Astrocyte (in vitro differentiated cells and primary cell): ENCODE results near the gene CRBN.

Source experiments
- EZH2 ChIP-seq: IDR thresholded peaks from 2 replicates; pipeline ENCODE4 v1.6.1; 2012; ENCODE audit warnings: mild to moderate bottlenecking, low read length, inconsistent platforms; ENCODE audit not compliant: insufficient read depth
- TF ChIP-seq, protein P1 (sequence below): IDR thresholded peaks from 2 replicates; pipeline ENCODE4 v1.5.1; 2011; ENCODE audit warnings: low read depth, mild to moderate bottlenecking, inconsistent platforms, low read length, moderate library complexity; ENCODE audit not compliant: insufficient read depth

DNA sequence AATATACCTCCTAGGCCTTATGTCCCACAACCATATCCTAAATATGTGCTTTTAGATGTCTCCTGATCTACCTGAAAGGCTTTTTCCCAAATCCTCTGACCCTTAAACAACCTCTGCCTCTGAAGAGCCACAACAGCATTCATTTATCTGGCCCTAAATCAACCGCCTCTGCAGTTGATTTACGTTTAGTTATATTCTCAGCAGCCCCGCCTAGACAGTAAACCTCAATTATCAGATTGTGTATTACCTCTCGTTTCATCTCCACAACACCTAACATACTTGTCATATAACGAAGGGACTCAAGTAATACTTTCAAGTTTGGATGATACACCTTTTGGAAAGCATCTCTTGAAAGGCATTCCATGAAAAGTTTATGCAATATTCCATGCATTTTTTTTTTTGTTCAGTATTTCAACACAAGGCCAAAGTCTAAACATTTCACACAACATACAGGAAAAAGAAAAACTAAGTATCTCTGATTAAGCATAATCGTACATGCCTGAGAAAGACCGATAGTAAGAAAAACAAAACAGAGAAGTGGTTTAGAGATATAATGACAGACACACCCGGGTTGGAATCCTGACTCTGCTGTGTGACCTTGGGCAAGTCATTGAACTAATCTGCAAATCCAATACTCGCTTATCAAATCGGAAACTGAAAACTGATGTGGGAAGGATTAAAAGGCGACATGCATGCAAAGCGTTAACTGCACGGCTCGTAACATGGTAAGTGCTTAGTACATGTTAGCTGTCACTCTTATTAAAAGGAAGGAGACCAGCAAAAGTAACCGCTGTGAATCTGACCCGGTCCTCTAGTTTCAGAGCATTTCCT is 778 bp downstream of the CRBN start:
- TF ChIP-seq, protein P1, sequence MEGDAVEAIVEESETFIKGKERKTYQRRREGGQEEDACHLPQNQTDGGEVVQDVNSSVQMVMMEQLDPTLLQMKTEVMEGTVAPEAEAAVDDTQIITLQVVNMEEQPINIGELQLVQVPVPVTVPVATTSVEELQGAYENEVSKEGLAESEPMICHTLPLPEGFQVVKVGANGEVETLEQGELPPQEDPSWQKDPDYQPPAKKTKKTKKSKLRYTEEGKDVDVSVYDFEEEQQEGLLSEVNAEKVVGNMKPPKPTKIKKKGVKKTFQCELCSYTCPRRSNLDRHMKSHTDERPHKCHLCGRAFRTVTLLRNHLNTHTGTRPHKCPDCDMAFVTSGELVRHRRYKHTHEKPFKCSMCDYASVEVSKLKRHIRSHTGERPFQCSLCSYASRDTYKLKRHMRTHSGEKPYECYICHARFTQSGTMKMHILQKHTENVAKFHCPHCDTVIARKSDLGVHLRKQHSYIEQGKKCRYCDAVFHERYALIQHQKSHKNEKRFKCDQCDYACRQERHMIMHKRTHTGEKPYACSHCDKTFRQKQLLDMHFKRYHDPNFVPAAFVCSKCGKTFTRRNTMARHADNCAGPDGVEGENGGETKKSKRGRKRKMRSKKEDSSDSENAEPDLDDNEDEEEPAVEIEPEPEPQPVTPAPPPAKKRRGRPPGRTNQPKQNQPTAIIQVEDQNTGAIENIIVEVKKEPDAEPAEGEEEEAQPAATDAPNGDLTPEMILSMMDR: no peak
- TF ChIP-seq EZH2: no peak
